CD14-positive monocyte (primary cell): Measurements from ENCODE around the gene PPP1R3G. TPM values are rescaled to one million over a fixed set of nuclear protein-coding genes. Genes with fewer than 3 reads are reported as not detected.

Experiments used
- DNase-seq, 3 donors: peaks; one replicate each; pipeline ENCODE4 v3.0.0-alpha.2; 2011 to 2022
- H2AFZ ChIP-seq: 2 replicates; pipeline ENCODE4 v1.6.0; 2012; ENCODE audit warnings: mild to moderate bottlenecking, low read depth, low read length, inconsistent platforms; ENCODE audit not compliant: insufficient read depth, poor library complexity, severe bottlenecking
- H3K27ac ChIP-seq, 2 donors: 1 replicate in 1 of 2; 2 replicates in 1 of 2; pipeline ENCODE4 v1.5.1; 2012 to 2013; ENCODE audit warnings: low read length in 2 of 2, control low read depth in 1 of 2, inconsistent platforms in 1 of 2, low read depth in 1 of 2, mild to moderate bottlenecking in 1 of 2
- H3K27me3 ChIP-seq, 2 donors: one replicate each; pipeline versions ENCODE4 v1.6.0 to v1.6.1; 2011 to 2013; ENCODE audit warnings: low read length in 2 of 2; ENCODE audit not compliant: control insufficient read depth in 2 of 2, insufficient read depth in 2 of 2
- H3K36me3 ChIP-seq, 2 donors: replicated peaks in 1 of 2; 1 replicate in 1 of 2; 2 replicates in 1 of 2; pipeline versions ENCODE4 v1.5.1 to v1.6.1; 2012 to 2013; ENCODE audit warnings: low read length in 2 of 2, control low read depth in 1 of 2, inconsistent platforms in 1 of 2, mild to moderate bottlenecking in 1 of 2; ENCODE audit not compliant: insufficient read depth in 2 of 2, control insufficient read depth in 1 of 2
- H3K4me1 ChIP-seq, 2 donors: 1 replicate in 1 of 2; 2 replicates in 1 of 2; pipeline versions ENCODE4 v1.5.1 to v1.6.1; 2012 to 2013; ENCODE audit warnings: low read length in 2 of 2, control low read depth in 1 of 2, inconsistent platforms in 1 of 2, mild to moderate bottlenecking in 1 of 2, moderate library complexity in 1 of 2; ENCODE audit not compliant: insufficient read depth in 2 of 2, control insufficient read depth in 1 of 2
- H3K4me2 ChIP-seq: replicated peaks from 2 replicates; pipeline ENCODE3; 2012; ENCODE audit warnings: low read length, moderate library complexity, mild to moderate bottlenecking; ENCODE audit not compliant: poor library complexity, severe bottlenecking; ENCODE audit errors: extremely low read depth
- H3K4me3 ChIP-seq, 3 experiments: fragments of 200-600 bp in 1 of 3; sonication (generic) in 1 of 3; replicated peaks in 1 of 3; 1 replicate in 2 of 3; 2 replicates in 1 of 3; pipeline ENCODE4 v1.5.1; 2011 to 2013; ENCODE audit warnings: low read length in 3 of 3, mild to moderate bottlenecking in 3 of 3, control low read depth in 2 of 3, low read depth in 2 of 3, inconsistent platforms in 1 of 3, moderate library complexity in 1 of 3
- H3K79me2 ChIP-seq: 2 replicates; pipeline ENCODE4 v1.6.0; 2012; ENCODE audit warnings: mild to moderate bottlenecking, control low read depth, inconsistent platforms, low read length, moderate library complexity; ENCODE audit not compliant: insufficient read depth
- H3K9ac ChIP-seq: 2 replicates; pipeline ENCODE4 v1.6.0; 2017; ENCODE audit warnings: low read length, mild to moderate bottlenecking; ENCODE audit not compliant: insufficient read depth, poor library complexity, severe bottlenecking
- H3K9me3 ChIP-seq, 2 donors: replicated peaks in 1 of 2; 1 replicate in 1 of 2; 2 replicates in 1 of 2; pipeline versions ENCODE4 v1.5.1 to v1.6.1; 2012 to 2013; ENCODE audit warnings: low read length in 2 of 2, control low read depth in 1 of 2; ENCODE audit not compliant: control insufficient read depth in 1 of 2, insufficient read depth in 1 of 2
- H4K20me1 ChIP-seq: 2 replicates; pipeline ENCODE4 v1.6.0; 2012; ENCODE audit warnings: mild to moderate bottlenecking, low read length, control low read depth, moderate library complexity; ENCODE audit not compliant: insufficient read depth
- H3K27ac Mint-ChIP-seq, 7 donors: one replicate each; pipeline ENCODE4 v1.8.0; 2020; ENCODE audit warnings: mild to moderate bottlenecking in 7 of 7, mixed read lengths in 7 of 7, moderate library complexity in 6 of 7, inconsistent platforms in 2 of 7
- H3K27me3 Mint-ChIP-seq, 3 donors: one replicate each; pipeline ENCODE4 v1.8.0; 2021 to 2022; ENCODE audit warnings: low read depth in 3 of 3, mild to moderate bottlenecking in 3 of 3, mixed read lengths in 3 of 3, moderate library complexity in 3 of 3, inconsistent platforms in 1 of 3
- H3K36me3 Mint-ChIP-seq, 2 donors: one replicate each; pipeline ENCODE4 v1.8.0; 2020; ENCODE audit warnings: mixed read lengths in 2 of 2, inconsistent platforms in 1 of 2, mild to moderate bottlenecking in 1 of 2
- H3K4me1 Mint-ChIP-seq: one replicate; pipeline ENCODE4 v1.8.0; 2020; ENCODE audit warnings: mild to moderate bottlenecking, mixed read lengths
- H3K4me3 Mint-ChIP-seq, 2 donors: one replicate each; pipeline ENCODE4 v1.8.0; 2020; ENCODE audit warnings: mild to moderate bottlenecking in 2 of 2, mixed read lengths in 2 of 2, moderate library complexity in 1 of 2
- H3K9me3 Mint-ChIP-seq, 7 donors: one replicate each; pipeline ENCODE4 v1.8.0; 2020 to 2022; ENCODE audit warnings: mixed read lengths in 7 of 7, mild to moderate bottlenecking in 6 of 7, moderate library complexity in 6 of 7, inconsistent platforms in 2 of 7
- WGBS: methylation state at CpG from one replicate; pipeline ENCODE4 v1.1.5; 2013; ENCODE audit warnings: missing lambda C conversion rate; ENCODE audit not compliant: insufficient coverage; 5-methylcytosine and 5-hydroxymethylcytosine counted together
- intact Hi-C, 2 donors: fragments of 100-400 bp; cut with micrococcal nuclease; formaldehyde crosslinking; loops; one replicate each; pipeline versions ENCODE4 v1.15.0 to v1.15.1; 2023
- polyA plus RNA-seq, 3 donors: library from polyadenylated mRNA; depleted of rRNA in 1 of 3; unstranded in 2 of 3; stranded (reverse) in 1 of 3; fragments of 300-500 nt in 2 of 3; fragments of >200 nt in 1 of 3; fragmentation: Illumina TruSeq in 2 of 3; gene quantifications; 1 replicate in 2 of 3; 2 replicates in 1 of 3; pipeline ENCODE4 v1.2.3, GENCODE V29; 2012 to 2021
- TF ChIP-seq, protein P1 (sequence below): fragments of 200-600 bp; IDR thresholded peaks from one replicate; pipeline ENCODE4 v1.8.0; 2022; ENCODE audit warnings: antibody characterized with exemption, mild to moderate bottlenecking

The PPP1R3G gene
- polyA plus RNA-seq, 3 donors = 0.13 to 0.15 (median 0.13) TPM

DNA sequence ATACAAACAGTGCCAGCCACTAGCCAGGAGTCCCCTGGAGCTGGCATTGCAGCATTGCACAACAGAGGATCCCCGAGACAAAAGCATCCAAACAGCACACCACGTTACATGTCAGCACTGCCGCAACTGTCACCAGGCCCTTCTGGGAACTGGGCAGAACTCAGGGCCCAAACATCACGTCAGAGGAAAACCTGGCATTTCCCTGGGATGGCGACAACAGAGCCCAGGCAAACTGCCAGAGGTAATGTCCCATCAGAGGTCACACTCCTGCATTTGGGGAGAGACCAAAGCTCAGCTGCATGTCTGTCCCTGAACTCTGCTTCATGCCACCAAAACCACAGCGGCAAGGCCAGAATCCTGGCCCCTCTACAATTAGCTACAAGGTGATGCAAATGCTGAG is 36.3 kb downstream of the PPP1R3G start:
- Histone ChIP-seq H3K4me1 (no peaks in the 10 kb centered on the region), H3K27ac (no peak overlapping the region), H4K20me1 (no peaks in the 10 kb centered on the region), H3K4me2 (no peak overlapping the region), H3K79me2 (no peaks in the 10 kb centered on the region), H3K27me3 (no peaks in the 10 kb centered on the region), H3K9ac (no peak overlapping the region), H2AFZ (no peak overlapping the region), H3K9me3 (peaks cover 0 to 2% of the 10 kb centered on the region in 2 donors), H3K4me3 (no peak overlapping the region), H3K36me3 (no peaks in the 10 kb centered on the region)
- TF ChIP-seq, protein P1, sequence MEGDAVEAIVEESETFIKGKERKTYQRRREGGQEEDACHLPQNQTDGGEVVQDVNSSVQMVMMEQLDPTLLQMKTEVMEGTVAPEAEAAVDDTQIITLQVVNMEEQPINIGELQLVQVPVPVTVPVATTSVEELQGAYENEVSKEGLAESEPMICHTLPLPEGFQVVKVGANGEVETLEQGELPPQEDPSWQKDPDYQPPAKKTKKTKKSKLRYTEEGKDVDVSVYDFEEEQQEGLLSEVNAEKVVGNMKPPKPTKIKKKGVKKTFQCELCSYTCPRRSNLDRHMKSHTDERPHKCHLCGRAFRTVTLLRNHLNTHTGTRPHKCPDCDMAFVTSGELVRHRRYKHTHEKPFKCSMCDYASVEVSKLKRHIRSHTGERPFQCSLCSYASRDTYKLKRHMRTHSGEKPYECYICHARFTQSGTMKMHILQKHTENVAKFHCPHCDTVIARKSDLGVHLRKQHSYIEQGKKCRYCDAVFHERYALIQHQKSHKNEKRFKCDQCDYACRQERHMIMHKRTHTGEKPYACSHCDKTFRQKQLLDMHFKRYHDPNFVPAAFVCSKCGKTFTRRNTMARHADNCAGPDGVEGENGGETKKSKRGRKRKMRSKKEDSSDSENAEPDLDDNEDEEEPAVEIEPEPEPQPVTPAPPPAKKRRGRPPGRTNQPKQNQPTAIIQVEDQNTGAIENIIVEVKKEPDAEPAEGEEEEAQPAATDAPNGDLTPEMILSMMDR = no peak
- 54% methylated on average over 5 of the region's 6 CpGs for WGBS
- Mint-ChIP-seq H3K27ac (no peak overlapping the region), H3K27me3 (peaks cover 0 to 4% (median 0%) of the 10 kb centered on the region in 3 donors), H3K9me3 (peaks cover 0 to 11% (median 6%) of the 10 kb centered on the region in 7 donors), H3K36me3 (peaks cover 0 to 2% of the 10 kb centered on the region in 2 donors), H3K4me3 (no peak overlapping the region), H3K4me1 (peaks cover 29% of the 10 kb centered on the region)
- intact Hi-C loops = no loop called here
- no peak for DNase-seq

DNA sequence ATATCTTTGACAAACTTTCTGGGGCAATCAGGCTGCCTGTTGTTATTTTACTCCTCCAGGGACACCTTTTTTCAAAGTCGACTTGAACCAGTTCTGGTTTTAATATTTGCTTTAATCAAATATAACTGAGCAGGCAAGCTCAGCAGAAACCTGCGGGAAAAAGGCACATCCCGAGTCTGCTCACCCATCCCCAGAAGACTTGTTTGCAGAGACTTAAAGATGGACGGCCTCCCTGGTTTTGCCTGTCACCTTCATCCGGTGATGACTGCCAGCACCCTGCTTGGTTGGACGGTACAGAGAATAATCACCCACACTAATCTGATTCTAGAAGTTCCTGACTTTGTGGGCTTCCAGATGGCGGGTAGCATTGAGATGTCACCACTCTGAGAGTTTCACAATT is 36.8 kb downstream of the PPP1R3G start:
- Histone ChIP-seq H3K79me2 (no peaks in the 10 kb centered on the region), H3K4me1 (no peaks in the 10 kb centered on the region), H3K27me3 (no peaks in the 10 kb centered on the region), H2AFZ (no peak overlapping the region), H3K4me3 (no peak overlapping the region), H3K9me3 (peaks cover 0 to 2% of the 10 kb centered on the region in 2 donors), H4K20me1 (no peaks in the 10 kb centered on the region), H3K4me2 (no peak overlapping the region), H3K36me3 (no peaks in the 10 kb centered on the region), H3K9ac (no peak overlapping the region), H3K27ac (no peak overlapping the region)
- no peak for DNase-seq
- intact Hi-C loops = no loop called here
- H3K4me3 Mint-ChIP-seq = no peak overlapping the region
- H3K4me1 Mint-ChIP-seq = peaks cover 29% of the 10 kb centered on the region
- H3K9me3 Mint-ChIP-seq = peaks cover 0 to 11% (median 6%) of the 10 kb centered on the region in 7 donors
- no peak overlapping the region for H3K27ac Mint-ChIP-seq
- WGBS = 68% methylated on average over 4 of the region's 7 CpGs
- H3K27me3 Mint-ChIP-seq = peaks cover 0 to 4% (median 0%) of the 10 kb centered on the region in 3 donors
- peaks cover 0 to 2% of the 10 kb centered on the region in 2 donors for H3K36me3 Mint-ChIP-seq
- TF ChIP-seq, protein P1 = no peak
